Stimulated activated CD8-positive, alpha-beta memory T cell treated with anti-CD3 and anti-CD28 coated beads, Interleukin-15, amount 100 ng/mL, for 48 hours (primary cell): ENCODE measurements around the gene POLN.
"Not testable (repeated sequence)": the region's sequence is repeated elsewhere in the genome, so short reads cannot be mapped to it uniquely, and the experiment has no call there.

ENCODE experiments used
- DNase-seq, 2 donors: peaks; one replicate each; pipeline ENCODE4 v3.0.0-alpha.2; 2020; ENCODE audit warnings: low read depth in 2 of 2

Gene POLN

DNA sequence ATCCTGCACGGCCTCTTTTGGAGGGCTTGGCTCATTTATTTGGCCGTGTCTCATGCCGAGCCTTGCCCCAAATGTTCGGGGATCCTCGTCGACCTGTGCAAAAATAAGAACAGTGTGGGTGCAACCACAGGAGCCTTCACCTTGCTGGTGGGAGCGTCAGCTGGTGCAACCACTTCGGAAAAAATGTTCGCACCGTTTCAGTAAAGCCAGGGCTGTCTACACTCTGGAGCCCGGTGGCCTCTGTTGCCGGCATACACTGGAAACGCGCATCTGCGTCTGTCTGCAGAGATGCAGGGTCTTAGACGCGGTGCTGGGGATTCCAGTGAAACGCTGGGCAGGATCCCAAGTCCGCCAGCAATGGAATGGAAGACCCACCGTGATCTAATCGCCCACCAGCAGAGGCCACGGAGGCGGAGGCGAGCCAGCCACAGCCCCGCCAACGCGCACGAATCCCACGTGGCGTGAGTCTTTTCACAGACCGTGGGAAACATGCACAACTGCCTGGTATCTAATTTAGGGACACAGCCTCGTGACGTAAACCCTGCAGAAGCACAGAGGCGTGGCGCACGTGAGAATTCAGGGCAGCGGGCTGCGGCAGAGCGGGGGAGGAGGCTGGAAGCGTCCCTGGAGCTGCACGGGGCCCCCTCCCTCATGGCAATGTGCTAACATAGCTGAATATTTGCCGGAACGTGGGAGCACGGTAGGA is 33.8 kb upstream of the POLN start:
- DNase-seq, result no peak

DNA sequence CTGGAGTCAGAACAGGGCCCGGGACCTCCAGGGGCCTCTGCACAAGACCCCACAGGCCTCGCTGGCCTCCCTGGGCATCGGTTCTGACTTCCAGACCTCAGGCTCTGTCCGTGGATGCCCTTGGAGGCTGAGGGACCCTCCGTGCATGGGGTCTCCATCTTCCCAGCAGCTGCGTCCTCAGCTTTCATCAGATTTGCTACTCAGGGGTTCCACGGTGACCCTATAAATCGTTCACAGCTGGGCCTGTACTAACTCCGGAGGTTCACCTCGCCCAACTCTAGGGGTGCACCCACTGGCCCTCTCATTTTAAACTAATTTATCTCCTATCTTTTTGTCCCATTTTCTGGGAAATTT is 33.1 kb upstream of the POLN start:
- not testable (repeated sequence) for DNase-seq

DNA sequence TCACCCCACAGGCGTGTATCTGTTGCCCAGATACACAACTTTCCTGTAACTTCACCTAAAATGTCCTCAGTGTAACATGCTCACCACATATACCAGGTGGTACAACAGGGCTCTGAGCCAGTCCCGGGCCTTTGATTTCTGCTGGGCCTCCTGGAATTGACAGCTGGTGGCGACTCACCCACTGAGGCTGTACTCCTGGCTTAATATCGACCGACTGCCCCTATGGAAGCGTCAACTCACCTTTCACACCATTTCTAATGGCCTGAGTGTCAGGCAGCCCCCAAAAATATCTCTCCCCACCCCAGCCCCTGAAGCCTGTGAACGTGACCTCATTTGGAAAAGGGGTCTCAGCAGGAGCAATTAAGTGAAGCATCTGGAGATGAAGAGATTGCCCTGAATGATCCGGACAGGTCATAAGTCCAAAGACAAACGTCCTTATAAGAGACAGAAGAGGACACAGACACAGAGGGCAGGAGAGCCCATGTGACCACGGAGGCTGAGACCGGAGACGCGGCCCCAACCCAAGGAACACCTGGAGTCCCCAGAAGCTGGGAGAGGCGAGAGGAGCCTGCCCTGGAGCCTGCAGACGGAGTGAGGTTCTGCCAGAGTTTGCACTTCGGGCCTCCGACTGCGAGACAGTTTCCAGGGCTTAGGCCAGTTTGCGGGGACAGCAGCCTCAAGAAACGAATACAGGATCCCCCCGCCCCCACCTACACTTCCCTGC is 32.6 kb upstream of the POLN start:
- no peak for DNase-seq

DNA sequence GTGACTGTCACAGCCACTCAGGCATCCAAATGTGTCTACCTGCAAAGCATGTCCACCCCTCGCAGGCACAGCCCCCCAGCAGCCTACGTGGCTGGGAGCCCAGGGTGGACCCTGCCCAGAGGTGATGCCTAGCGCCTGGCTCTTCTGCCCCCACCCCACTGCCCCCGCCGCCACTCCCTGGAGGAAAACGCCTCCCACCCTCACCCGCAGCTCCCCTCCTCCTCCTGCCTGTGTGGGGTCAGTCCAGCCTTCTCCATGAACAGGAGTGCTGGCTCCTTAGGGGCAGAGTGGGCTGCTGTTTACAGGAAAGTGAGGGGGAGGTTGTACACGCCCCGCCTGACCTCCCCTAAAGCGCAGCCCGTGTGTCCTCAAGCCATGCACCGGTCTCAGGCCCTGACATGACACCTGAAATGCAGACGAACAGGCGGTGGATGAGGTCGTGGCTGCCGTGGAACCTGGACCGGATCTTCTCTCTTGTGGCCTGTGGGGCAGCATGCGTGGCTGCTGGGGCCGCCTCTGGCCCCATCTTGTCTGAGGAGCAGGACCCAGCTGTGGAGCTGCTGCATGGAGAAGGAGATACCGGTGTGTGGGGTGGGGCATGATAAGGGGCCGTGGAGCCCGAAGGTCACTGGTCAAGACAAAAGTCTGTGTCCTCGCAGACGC is 31.9 kb upstream of the POLN start:
- DNase-seq, result no peak

DNA sequence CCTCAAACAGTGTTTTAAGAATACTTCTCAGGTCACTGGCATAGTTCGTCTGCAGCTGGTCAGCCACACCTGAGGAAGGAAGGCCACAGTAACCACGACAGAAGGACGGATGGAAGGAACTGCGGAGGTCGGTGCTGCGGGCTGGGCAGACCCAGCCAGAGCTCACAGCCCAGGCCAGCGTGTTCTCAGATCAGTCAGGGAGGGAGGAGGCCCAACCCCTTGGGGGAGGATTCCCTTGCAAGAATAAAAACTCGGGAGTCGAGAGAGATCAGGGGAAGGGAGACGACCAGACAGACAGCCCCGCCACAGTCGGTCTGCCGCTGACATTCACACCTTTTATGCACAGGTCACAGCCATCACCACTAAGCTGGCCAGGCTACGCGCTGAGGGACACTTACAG is 31.3 kb upstream of the POLN start:
- no peak for DNase-seq

DNA sequence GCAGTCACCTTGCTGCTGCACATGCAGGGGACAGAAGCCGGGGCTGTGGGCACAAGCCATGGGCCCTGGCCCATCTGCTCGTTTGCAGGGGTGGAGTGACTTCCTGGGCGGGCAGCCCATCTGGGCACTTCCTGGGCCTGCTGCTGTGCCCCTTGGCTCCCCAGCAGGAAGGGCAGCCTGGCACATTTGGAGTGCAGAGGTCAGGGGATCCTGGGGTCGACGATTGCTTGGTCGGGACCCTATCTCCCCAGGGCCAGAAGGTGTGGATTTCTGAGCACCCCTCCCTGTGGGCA is 30.9 kb upstream of the POLN start:
- DNase-seq, result no peak

DNA sequence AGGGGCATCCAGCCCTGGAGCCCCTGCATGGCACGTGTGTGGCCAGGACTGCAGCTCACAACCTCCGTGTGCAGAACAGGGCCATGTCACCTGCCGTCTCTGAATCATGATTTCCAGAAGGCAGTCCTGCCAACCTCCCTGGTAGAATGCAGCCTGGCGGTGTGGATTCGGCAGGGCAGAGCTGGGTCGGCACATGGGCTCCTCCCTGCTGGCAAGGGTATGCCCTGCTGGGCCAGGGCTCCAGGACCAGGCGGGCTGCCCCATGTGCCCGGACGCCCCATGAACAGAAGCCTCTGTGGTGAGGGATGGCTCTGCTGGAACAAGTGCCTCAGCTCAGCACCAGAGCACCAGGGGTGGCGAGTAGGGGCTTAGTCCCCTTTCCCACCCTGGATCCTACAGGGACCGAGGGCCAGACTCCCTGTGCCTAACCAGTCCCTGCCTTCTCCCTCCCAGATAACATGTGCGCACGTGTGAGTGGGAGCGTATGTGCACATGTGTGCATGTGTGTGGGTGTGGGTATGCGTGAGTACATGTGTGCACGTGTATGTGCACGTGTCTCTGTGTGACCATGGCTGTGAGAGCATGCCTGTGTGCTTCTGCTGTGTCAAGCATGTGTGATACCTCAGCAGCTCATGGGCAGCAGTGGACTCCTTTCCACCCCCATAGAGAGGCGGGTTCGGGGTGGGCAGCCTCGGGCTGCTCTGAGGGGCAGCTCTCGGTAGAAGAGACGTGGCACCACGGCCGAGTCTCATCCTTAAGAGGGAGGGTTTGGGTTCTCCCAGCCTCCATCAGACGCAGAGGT is 30.3 kb upstream of the POLN start:
- no peak for DNase-seq

DNA sequence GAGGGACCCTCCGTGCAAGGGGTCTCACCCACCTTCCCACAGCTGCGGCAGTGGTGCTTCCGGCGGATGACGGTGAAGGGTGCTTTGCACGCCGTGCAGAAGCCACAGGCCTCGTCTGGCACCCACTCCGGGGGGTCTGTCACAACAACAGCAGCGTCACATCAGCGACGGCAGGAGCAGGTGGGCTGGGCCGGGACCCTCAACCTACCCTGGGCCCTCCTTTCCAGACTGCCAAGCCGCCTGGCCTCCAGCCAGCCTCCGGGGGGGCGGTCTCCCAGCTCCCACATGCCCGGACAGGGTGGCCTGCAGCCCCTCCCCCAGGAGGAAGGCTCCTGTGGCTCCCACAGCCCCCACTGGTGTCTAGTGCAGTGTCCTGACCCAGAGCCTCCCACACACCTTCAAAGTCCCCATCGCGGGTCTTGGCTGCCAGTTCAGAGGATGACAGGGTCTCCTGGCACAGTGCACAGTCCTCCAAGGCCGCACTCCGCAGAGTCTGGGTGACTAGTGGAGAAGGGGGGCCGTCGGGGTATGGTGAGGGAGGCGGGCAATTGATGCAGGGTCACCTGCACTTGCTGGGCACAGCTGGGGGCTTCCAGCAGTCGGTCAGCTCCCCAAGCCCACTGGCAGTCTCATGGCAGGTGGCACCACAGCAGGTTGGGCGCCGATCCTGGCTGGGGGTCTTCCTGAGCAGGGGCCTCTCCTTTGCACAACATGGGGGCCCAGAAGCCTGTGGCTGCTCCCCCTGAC is 29.5 kb upstream of the POLN start:
- DNase-seq, result no peak

DNA sequence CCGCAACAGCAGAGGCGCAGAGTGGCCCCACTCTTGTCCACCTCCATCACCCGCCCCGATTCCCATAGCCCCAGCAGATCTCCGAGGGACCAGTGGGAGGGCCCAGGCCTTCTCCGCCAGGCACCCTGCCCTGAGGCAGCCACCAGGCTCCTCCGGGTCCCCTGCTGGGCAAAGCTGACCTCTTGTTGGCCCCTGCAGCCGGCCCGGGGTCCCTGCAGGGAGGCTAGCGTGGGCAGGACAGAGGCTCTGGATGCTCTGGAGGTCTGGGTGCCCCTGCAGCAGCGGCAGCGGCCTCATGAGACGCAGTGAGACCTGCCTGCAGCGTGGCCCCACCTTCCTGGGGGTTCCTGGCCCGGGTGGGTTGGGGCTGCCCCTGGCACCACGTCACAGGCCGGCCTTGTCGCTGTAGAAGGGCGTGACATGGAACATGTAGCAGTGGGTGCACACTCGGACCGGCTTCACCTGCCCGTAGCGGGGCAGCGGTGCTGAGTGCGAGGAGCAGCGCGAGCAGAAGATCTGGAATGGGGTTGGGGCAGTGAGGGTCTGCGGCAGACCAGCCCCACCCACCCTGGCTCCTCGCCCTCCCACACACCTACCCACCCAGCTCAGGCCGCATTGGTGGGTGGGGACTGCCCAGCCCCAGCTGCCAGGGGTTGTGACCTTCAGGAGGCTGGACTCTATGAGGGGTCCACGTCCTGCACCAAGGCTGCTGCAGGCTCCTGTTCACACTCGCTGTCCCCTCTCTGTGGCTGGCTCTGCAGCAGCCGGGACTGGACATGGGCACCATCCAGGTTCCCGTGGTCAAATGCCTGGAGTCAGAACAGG is 28.6 kb upstream of the POLN start:
- DNase-seq, result no peak

DNA sequence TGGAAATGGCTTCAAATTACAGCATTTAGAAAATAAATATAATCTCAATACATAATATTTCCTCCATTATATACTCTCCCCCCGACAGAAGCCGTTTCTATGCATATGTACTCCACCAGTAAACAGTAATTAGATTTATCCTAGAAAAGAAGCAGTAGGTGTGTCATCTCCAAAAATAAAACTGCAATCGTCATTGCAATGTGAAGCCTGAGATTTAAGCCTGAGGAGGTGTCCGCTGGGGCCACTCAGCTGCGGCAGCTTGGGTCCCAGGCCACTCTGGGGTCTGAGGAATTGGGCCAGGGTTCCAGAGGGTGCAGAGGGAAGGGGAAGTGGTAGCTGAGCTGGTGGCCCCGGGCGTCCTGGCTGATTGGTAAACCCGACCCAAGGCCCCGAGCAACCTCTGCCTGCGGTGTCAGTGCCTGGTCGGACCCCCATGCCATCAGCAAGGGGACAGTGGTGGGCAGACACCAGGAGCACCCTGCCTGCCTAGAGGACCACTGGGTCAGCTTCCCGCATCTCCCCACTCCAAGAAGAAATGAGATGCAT is 27.8 kb upstream of the POLN start:
- DNase-seq, result no peak

DNA sequence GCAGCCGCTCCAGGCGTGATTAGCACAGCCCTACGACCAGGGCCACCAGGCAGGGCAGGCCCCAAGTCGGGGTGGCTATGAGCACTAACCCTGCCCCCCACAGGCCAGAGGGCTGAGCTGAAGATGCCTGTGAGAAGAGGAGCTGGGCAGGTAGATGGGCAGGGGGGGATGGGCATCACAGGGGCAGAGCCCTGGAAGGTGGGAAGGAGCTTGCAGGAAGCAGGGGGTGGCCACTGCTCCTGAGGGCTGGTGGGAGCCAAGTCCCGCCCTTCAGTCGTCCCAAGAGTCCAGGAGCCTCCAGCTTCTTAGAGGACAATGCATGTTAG is 27.2 kb upstream of the POLN start:
- DNase-seq, result no peak

DNA sequence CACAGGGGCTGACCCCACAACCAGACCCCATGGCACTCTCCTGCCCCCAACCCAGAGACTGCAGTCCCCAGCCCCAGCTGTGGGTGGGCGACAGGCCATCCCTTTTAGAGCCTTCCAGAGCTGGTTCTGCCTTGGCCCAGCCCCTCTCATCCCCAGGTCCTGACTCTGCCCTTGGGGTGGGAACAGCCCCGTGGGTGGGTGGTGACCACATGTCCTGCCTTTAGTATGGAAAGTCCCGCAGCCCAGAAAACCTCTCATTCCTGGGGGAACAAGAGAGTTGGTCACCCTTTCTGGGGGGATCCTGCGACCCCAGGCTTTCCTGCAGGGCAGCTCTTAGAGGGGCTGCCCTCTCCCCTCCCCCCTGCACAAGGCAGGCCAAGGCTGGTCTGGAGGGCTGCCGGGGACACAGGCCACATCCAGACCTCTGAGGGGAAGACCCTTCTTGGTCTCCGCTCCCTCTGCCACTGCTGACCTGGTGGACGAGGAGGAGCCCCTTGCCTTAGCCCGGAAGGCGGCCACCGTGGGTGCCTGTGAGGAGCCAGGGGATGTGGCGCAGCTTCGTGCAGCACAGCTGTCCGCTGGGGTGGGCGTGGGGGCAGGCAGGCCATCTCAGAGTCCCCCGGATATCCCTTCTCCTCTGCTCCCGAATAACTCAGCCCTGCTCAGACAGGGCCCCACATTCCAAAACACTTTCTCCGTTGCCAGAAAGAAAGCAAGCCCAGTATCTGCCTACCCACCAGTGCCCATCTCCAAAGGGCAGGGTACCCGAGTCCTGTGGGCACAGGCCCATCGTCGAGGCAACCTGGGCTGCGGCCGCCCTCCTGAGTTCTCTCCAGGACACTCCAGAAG is 26.7 kb upstream of the POLN start:
- DNase-seq, result no peak

DNA sequence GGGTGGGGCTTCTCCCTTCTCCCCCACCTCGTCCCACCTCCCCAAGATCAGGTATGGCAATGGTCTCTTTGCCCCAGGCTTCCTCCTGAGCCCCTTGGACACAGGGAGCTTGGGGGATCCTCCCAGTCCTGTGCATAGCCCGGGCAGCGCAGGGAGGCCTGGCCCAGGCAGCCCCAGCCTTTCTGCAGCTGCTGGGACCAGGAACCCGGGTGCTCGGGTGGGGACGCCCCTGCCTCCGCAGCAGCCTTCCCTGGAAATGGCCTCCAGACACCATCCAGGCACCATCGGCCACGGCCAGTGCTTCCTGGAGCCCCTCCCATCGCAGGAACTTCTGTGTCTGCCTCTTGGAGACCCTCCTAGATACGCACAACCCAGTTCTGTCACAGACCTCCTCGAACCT is 25.9 kb upstream of the POLN start:
- DNase-seq, result no peak

DNA sequence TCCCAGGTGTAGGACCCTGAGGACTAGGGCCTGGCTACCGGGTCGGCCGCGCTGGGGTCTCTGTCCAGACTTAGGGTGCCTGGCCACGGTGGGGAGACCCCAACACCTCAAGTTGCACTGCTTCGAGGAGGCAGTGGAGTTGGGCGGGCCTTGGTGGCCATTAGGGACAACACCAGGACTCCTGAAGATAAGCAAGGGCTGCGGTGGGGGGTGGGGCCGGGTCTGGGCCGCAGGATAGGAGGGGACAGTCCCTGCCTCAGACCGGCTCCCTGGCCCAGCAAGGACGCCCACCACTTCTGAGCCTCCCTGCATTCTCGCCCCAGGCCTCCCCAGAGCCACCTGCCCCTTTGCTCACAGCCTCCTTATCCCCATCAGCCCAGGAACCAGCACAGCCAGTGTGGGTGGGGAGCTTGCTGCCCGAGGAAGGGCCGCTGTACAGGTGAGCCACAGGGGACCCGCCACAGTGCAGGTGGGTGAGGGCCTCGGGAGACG is 25.4 kb upstream of the POLN start:
- no peak for DNase-seq

DNA sequence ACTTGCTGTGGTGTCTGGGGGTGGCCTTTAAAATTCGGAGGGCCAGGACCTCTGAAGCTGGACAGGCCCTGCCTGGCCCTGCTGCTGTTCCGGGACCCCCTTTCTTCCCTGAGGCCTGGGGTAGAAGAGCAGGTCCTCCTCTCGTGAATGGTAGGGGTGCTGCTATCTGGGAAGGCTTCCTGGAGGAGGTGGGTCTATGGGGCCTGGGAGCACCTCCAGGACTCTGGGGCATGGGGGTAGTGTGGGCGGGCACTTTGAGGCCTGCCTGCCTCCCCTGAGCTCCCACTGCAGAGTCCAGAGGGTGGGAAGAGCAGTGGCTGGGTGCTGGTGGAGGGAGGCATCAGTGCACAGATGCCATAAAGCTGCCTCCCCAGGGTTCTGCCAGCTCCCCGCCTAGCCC is 24.9 kb upstream of the POLN start:
- no peak for DNase-seq

DNA sequence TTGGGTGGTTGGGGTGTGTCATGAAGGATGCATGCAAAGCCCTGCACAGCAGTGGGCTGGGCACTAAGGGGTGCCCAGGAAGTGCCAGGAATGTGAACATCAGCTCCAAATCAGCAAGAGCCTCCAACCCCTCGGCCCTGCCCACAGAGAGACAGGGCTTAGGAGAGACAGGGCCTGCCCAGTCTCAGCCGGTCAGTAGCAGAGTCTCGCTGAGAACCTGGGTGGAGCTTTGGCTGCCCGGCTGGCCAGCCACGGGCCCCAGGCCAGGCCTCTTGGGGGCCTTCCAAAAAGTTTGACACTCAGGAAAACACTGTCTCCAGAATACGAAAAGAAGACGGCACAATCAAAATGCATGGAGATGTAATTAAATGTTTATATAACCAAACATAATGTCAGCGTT is 24.3 kb upstream of the POLN start:
- DNase-seq, result no peak

DNA sequence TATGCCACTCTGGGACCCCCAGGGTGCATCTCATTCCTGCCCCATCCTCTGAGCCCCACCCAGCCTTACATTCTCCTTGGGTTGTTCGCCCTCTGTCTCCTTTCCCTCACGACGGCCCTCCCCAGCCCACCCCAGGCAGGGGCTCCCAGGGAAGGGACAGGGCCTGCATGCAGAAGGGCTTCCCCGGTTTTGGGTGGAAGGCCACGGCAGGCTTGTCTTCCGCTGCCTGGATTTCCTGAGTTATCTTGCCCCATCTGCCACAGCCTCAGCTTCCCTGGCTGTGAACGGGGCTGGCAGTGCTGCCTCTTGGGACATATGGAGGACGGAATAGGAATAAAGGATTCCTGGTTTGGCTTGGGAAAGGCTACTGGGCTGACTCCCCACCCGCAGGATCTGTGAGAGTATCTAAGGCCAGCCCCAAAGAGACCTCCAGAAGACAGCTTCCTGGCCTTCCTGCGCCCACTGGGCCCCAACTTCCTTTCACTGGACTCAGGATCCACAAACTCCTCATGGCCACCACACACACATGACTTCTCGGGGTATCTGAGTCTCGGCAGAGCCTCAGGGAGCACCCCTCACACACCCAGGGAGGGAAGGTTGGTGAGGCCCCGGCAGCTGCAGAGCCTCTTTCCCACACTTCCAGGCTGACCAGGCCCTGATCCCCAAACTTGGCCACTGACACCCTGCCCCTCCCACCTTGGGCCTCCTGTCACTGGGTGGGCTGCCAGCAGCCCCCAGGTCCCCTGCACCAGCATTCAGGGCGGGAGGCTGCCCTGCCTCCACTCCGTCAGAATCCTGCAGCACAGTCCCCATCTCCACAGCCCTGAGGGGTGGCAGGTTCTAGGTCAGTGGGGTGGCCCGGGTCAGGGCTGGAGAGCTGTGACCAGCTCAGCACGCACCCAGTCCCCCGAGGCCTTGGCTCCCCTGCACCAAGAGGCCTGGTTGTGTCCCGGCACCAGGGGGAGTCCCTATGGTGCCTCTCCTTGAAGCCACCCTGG is 23.5 kb upstream of the POLN start:
- no peak for DNase-seq

DNA sequence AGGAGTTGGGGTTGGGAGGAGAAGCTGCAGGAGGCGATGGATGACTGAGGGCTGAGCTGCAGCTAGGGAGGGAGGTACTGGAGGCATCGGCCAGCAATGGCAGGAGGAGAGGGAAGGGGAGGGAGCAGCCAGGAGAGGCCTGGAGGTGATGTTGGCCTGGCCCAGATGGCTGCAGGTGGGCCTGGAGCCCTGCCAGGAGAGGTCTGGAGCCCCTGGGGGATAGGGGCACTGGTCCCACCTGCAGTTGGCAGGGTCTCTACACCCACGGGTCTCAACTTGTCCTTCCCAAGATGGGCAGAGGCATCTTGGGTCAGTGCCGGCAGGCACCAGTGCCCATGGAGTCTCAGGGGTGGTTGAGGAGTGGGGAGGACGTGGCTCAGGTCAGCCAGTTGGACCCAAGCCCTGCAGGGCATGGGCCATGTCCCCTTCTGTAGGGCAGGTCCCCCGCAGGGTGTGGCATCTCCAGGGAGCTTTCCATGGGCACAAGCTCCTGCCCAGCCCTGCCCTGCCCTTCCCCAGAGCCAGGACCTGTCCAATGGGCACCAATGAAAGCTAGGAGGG is 22.6 kb upstream of the POLN start:
- DNase-seq, result no peak
